WTC11 (cell line): Measurements from ENCODE around the gene BDP1. TPM values are rescaled to one million over a fixed set of nuclear protein-coding genes. Genes with fewer than 3 reads are reported as not detected.
"Not testable (repeated sequence)": the region's sequence is repeated elsewhere in the genome, so short reads cannot be mapped to it uniquely, and the experiment has no call there.

Source experiments
- ATAC-seq: fragments of 200-7000 bp; cut with Tn5 transposase; 2 replicates; pipeline ENCODE4 v1.10.0; 2021; ENCODE audit warnings: mild to moderate bottlenecking, moderate library complexity
- CTCF ChIA-PET: fragments of 300-600 bp; sonication (Branson Sonifier 250); formaldehyde crosslinking; loops from one replicate; lab custom pipeline; 2021; ENCODE audit warnings: antibody characterized with exemption; lab: Charles Lee
- POLR2A ChIA-PET: fragments of 350-600 bp; sonication (Branson Sonifier 250); formaldehyde crosslinking; loops from one replicate; lab custom pipeline; 2021; ENCODE audit warnings: antibody characterized with exemption; lab: Charles Lee
- DNase-seq: peaks from one replicate; pipeline ENCODE4 v3.0.0; 2021; ENCODE audit warnings: low spot score
- H3K27ac Mint-ChIP-seq: 2 replicates; pipeline ENCODE4 v1.8.0; 2021; ENCODE audit warnings: mixed read lengths
- H3K27me3 Mint-ChIP-seq: 2 replicates; pipeline ENCODE4 v1.8.0; 2021; ENCODE audit warnings: low read depth, mild to moderate bottlenecking, moderate library complexity, mixed read lengths
- H3K36me3 Mint-ChIP-seq: 2 replicates; pipeline ENCODE4 v1.8.0; 2021; ENCODE audit warnings: mixed read lengths
- H3K4me1 Mint-ChIP-seq: 2 replicates; pipeline ENCODE4 v1.8.0; 2022; ENCODE audit warnings: mixed read lengths
- H3K4me3 Mint-ChIP-seq: 2 replicates; pipeline ENCODE4 v1.8.0; 2021; ENCODE audit warnings: mild to moderate bottlenecking, moderate library complexity, mixed read lengths
- H3K9me3 Mint-ChIP-seq: 2 replicates; pipeline ENCODE4 v1.8.0; 2021; ENCODE audit warnings: mixed read lengths
- E2F1 ChIP-seq: sonication (generic); formaldehyde crosslinking; IDR thresholded peaks from 2 replicates; pipeline ENCODE4 v1.8.0; 2022; ENCODE audit warnings: mild to moderate bottlenecking, missing genetic modification reagents
- FOXJ3 ChIP-seq: sonication (generic); formaldehyde crosslinking; IDR thresholded peaks from 2 replicates; pipeline ENCODE4 v1.9.0; 2021; ENCODE audit warnings: missing genetic modification reagents, mild to moderate bottlenecking, borderline replicate concordance
- GRHL2 ChIP-seq: fragments of 250-450 bp; sonication (Bioruptor Pico); IDR thresholded peaks from 2 replicates; pipeline ENCODE4 v1.8.0; 2022; ENCODE audit warnings: mild to moderate bottlenecking, moderate library complexity; ENCODE audit not compliant: insufficient replicate concordance, severe bottlenecking
- NR3C1 ChIP-seq: sonication (generic); formaldehyde crosslinking; conservative IDR thresholded peaks from 2 replicates; pipeline ENCODE4 v1.8.1; 2023; ENCODE audit warnings: low read depth, mild to moderate bottlenecking, missing genetic modification reagents
- RORB ChIP-seq: fragments of 250-450 bp; sonication (Bioruptor Pico); IDR thresholded peaks from 2 replicates; pipeline ENCODE4 v1.9.0; 2021; ENCODE audit warnings: mild to moderate bottlenecking
- ZBTB21 ChIP-seq: sonication (generic); formaldehyde crosslinking; IDR thresholded peaks from 2 replicates; pipeline ENCODE4 v1.8.1; 2023; ENCODE audit warnings: mild to moderate bottlenecking, missing genetic modification reagents, borderline replicate concordance
- ZNF219 ChIP-seq: sonication (generic); formaldehyde crosslinking; IDR thresholded peaks from 2 replicates; pipeline ENCODE4 v1.8.0; 2023; ENCODE audit warnings: missing genetic modification reagents, mild to moderate bottlenecking, borderline replicate concordance
- ZNF416 ChIP-seq: fragments of 250-450 bp; sonication (Bioruptor Pico); IDR thresholded peaks from 2 replicates; pipeline ENCODE4 v1.9.0; 2021; ENCODE audit warnings: mild to moderate bottlenecking, inconsistent platforms
- total RNA-seq: library from RNA; stranded (reverse); gene quantifications from 3 replicates; pipeline ENCODE4 v1.2.3, GENCODE V29; 2021
- TF ChIP-seq, protein P1 (sequence below): sonication (generic); formaldehyde crosslinking; IDR thresholded peaks from 2 replicates; pipeline ENCODE4 v1.8.1; 2023; ENCODE audit warnings: mild to moderate bottlenecking, missing genetic modification reagents
- TF ChIP-seq, protein P2 (sequence below): fragments of 200-600 bp; IDR thresholded peaks from 2 replicates; pipeline ENCODE4 v1.8.0; 2022; ENCODE audit warnings: antibody characterized with exemption
- TF ChIP-seq, protein P3 (sequence below): sonication (generic); formaldehyde crosslinking; IDR thresholded peaks from 2 replicates; pipeline ENCODE4 v1.8.1; 2022; ENCODE audit warnings: missing genetic modification reagents, borderline replicate concordance
- TF ChIP-seq, protein P4 (sequence below): fragments of 250-450 bp; sonication (Bioruptor Pico); IDR thresholded peaks from 2 replicates; pipeline ENCODE4 v1.9.0; 2021; ENCODE audit warnings: mild to moderate bottlenecking, borderline replicate concordance

BDP1 gene
- total RNA-seq, 1 experiment from 2014 or later = 34.7 TPM

DNA sequence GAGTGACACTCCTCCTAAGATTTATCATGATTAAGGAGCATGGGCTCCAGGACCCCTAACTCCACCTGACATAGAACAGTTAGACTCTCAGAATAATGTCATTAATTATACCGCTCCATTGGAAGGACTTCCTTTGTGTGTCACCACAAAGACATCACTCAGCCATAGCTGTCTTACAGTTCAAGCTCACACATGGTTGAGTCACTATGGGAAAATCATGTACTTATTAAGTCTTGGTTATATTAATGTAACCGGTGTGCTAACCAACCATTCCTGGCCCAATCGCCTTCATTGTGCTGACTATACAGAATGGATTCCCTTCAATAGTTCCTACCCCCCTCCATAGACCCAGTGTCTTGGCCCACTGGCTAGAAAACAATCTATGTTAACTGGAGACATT, 120.8 kb downstream of the BDP1 start:
- peaks cover 35% of the 10 kb centered on the region for H3K9me3 Mint-ChIP-seq
- H3K36me3 Mint-ChIP-seq = peaks cover 22% of the 10 kb centered on the region
- H3K4me1 Mint-ChIP-seq = peaks cover 10% of the 10 kb centered on the region
- H3K27me3 Mint-ChIP-seq = 0 out of 2 replicates have a peak, but pooled peaks cover 3% of the 10 kb centered on the region
- no peak overlapping the region for H3K27ac Mint-ChIP-seq
- ChIA-PET CTCF (no interaction called here), POLR2A (no interaction called here)
- DNase-seq (no peak), ATAC-seq (no peak)
- H3K4me3 Mint-ChIP-seq = no peak overlapping the region
- no peak for TF ChIP-seq ZNF219 (CRISPR knock-in tag)
- TF ChIP-seq GRHL2 (CRISPR knock-in tag) = no peak
- TF ChIP-seq, protein P1, sequence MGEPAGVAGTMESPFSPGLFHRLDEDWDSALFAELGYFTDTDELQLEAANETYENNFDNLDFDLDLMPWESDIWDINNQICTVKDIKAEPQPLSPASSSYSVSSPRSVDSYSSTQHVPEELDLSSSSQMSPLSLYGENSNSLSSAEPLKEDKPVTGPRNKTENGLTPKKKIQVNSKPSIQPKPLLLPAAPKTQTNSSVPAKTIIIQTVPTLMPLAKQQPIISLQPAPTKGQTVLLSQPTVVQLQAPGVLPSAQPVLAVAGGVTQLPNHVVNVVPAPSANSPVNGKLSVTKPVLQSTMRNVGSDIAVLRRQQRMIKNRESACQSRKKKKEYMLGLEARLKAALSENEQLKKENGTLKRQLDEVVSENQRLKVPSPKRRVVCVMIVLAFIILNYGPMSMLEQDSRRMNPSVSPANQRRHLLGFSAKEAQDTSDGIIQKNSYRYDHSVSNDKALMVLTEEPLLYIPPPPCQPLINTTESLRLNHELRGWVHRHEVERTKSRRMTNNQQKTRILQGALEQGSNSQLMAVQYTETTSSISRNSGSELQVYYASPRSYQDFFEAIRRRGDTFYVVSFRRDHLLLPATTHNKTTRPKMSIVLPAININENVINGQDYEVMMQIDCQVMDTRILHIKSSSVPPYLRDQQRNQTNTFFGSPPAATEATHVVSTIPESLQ (CRISPR knock-in tag) = no peak
- TF ChIP-seq FOXJ3 (CRISPR knock-in tag) = no peak
- no peak for TF ChIP-seq ZBTB21 (CRISPR knock-in tag)
- TF ChIP-seq, protein P2, sequence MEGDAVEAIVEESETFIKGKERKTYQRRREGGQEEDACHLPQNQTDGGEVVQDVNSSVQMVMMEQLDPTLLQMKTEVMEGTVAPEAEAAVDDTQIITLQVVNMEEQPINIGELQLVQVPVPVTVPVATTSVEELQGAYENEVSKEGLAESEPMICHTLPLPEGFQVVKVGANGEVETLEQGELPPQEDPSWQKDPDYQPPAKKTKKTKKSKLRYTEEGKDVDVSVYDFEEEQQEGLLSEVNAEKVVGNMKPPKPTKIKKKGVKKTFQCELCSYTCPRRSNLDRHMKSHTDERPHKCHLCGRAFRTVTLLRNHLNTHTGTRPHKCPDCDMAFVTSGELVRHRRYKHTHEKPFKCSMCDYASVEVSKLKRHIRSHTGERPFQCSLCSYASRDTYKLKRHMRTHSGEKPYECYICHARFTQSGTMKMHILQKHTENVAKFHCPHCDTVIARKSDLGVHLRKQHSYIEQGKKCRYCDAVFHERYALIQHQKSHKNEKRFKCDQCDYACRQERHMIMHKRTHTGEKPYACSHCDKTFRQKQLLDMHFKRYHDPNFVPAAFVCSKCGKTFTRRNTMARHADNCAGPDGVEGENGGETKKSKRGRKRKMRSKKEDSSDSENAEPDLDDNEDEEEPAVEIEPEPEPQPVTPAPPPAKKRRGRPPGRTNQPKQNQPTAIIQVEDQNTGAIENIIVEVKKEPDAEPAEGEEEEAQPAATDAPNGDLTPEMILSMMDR = no peak
- TF ChIP-seq, protein P3, sequence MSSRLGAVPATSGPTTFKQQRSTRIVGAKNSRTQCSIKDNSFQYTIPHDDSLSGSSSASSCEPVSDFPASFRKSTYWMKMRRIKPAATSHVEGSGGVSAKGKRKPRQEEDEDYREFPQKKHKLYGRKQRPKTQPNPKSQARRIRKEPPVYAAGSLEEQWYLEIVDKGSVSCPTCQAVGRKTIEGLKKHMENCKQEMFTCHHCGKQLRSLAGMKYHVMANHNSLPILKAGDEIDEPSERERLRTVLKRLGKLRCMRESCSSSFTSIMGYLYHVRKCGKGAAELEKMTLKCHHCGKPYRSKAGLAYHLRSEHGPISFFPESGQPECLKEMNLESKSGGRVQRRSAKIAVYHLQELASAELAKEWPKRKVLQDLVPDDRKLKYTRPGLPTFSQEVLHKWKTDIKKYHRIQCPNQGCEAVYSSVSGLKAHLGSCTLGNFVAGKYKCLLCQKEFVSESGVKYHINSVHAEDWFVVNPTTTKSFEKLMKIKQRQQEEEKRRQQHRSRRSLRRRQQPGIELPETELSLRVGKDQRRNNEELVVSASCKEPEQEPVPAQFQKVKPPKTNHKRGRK (CRISPR knock-in tag) = no peak
- TF ChIP-seq ZNF416 (CRISPR knock-in tag) = no peak
- TF ChIP-seq NR3C1 = no peak
- TF ChIP-seq, protein P4, sequence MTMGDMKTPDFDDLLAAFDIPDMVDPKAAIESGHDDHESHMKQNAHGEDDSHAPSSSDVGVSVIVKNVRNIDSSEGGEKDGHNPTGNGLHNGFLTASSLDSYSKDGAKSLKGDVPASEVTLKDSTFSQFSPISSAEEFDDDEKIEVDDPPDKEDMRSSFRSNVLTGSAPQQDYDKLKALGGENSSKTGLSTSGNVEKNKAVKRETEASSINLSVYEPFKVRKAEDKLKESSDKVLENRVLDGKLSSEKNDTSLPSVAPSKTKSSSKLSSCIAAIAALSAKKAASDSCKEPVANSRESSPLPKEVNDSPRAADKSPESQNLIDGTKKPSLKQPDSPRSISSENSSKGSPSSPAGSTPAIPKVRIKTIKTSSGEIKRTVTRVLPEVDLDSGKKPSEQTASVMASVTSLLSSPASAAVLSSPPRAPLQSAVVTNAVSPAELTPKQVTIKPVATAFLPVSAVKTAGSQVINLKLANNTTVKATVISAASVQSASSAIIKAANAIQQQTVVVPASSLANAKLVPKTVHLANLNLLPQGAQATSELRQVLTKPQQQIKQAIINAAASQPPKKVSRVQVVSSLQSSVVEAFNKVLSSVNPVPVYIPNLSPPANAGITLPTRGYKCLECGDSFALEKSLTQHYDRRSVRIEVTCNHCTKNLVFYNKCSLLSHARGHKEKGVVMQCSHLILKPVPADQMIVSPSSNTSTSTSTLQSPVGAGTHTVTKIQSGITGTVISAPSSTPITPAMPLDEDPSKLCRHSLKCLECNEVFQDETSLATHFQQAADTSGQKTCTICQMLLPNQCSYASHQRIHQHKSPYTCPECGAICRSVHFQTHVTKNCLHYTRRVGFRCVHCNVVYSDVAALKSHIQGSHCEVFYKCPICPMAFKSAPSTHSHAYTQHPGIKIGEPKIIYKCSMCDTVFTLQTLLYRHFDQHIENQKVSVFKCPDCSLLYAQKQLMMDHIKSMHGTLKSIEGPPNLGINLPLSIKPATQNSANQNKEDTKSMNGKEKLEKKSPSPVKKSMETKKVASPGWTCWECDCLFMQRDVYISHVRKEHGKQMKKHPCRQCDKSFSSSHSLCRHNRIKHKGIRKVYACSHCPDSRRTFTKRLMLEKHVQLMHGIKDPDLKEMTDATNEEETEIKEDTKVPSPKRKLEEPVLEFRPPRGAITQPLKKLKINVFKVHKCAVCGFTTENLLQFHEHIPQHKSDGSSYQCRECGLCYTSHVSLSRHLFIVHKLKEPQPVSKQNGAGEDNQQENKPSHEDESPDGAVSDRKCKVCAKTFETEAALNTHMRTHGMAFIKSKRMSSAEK = no peak
- no peak for TF ChIP-seq E2F1 (CRISPR knock-in tag)
- TF ChIP-seq RORB (CRISPR knock-in tag) = no peak

DNA sequence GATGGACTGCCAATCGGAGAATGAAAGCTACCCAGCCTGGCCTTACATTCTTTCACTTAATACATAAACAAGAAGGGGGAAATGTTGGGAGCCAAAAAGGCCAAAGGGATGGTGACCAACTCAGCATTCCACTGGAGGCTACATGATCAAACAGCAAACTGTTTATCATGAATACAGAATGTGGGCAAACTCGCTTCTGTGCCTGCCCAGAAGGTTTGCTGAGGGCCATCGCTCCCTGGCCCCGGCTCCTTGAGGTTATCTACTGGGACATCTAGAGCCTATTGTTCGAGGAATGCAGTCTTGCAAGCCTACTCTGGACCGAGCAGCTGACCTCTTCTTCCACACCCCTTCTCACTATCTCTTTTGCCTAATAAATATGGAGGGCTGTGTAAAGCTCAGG, 122.4 kb downstream of the BDP1 start:
- H3K4me3 Mint-ChIP-seq, H3K27ac Mint-ChIP-seq, POLR2A ChIA-PET, H3K27me3 Mint-ChIP-seq, DNase-seq, ATAC-seq, CTCF ChIA-PET: not testable (repeated sequence)
- H3K9me3 Mint-ChIP-seq = peaks cover 23% of the 10 kb centered on the region
- peaks cover 10% of the 10 kb centered on the region for H3K4me1 Mint-ChIP-seq
- peaks cover 14% of the 10 kb centered on the region for H3K36me3 Mint-ChIP-seq
